ENCODE data around the gene CHST1.

GRCh38 chr11:45617871-45618601 is 47.4 kb downstream of the CHST1 start:
- TF ChIP-seq GATA3 (IDR thresholded peaks at IDR 0.05; ENCODE audit: low read depth, low read length): no peak
- TF ChIP-seq GATA2 (IDR thresholded peaks at IDR 0.05; ENCODE audit: low read depth, low read length): no peak
